CD14-positive monocyte (primary cell): ENCODE results near the gene SLC22A7. TPM values are rescaled to one million over a fixed set of nuclear protein-coding genes. Genes with fewer than 3 reads are reported as not detected.

Source experiments
- DNase-seq, 3 donors: peaks; one replicate each; pipeline ENCODE4 v3.0.0-alpha.2; 2011 to 2022
- H2AFZ ChIP-seq: 2 replicates; pipeline ENCODE4 v1.6.0; 2012; ENCODE audit warnings: mild to moderate bottlenecking, low read depth, low read length, inconsistent platforms; ENCODE audit not compliant: insufficient read depth, poor library complexity, severe bottlenecking
- H3K27ac ChIP-seq, 2 donors: 1 replicate in 1 of 2; 2 replicates in 1 of 2; pipeline ENCODE4 v1.5.1; 2012 to 2013; ENCODE audit warnings: low read length in 2 of 2, control low read depth in 1 of 2, inconsistent platforms in 1 of 2, low read depth in 1 of 2, mild to moderate bottlenecking in 1 of 2
- H3K27me3 ChIP-seq, 2 donors: one replicate each; pipeline versions ENCODE4 v1.6.0 to v1.6.1; 2011 to 2013; ENCODE audit warnings: low read length in 2 of 2; ENCODE audit not compliant: control insufficient read depth in 2 of 2, insufficient read depth in 2 of 2
- H3K36me3 ChIP-seq, 2 donors: replicated peaks in 1 of 2; 1 replicate in 1 of 2; 2 replicates in 1 of 2; pipeline versions ENCODE4 v1.5.1 to v1.6.1; 2012 to 2013; ENCODE audit warnings: low read length in 2 of 2, control low read depth in 1 of 2, inconsistent platforms in 1 of 2, mild to moderate bottlenecking in 1 of 2; ENCODE audit not compliant: insufficient read depth in 2 of 2, control insufficient read depth in 1 of 2
- H3K4me1 ChIP-seq, 2 donors: 1 replicate in 1 of 2; 2 replicates in 1 of 2; pipeline versions ENCODE4 v1.5.1 to v1.6.1; 2012 to 2013; ENCODE audit warnings: low read length in 2 of 2, control low read depth in 1 of 2, inconsistent platforms in 1 of 2, mild to moderate bottlenecking in 1 of 2, moderate library complexity in 1 of 2; ENCODE audit not compliant: insufficient read depth in 2 of 2, control insufficient read depth in 1 of 2
- H3K4me2 ChIP-seq: replicated peaks from 2 replicates; pipeline ENCODE3; 2012; ENCODE audit warnings: low read length, moderate library complexity, mild to moderate bottlenecking; ENCODE audit not compliant: poor library complexity, severe bottlenecking; ENCODE audit errors: extremely low read depth
- H3K4me3 ChIP-seq, 3 experiments: fragments of 200-600 bp in 1 of 3; sonication (generic) in 1 of 3; replicated peaks in 1 of 3; 1 replicate in 2 of 3; 2 replicates in 1 of 3; pipeline ENCODE4 v1.5.1; 2011 to 2013; ENCODE audit warnings: low read length in 3 of 3, mild to moderate bottlenecking in 3 of 3, control low read depth in 2 of 3, low read depth in 2 of 3, inconsistent platforms in 1 of 3, moderate library complexity in 1 of 3
- H3K79me2 ChIP-seq: 2 replicates; pipeline ENCODE4 v1.6.0; 2012; ENCODE audit warnings: mild to moderate bottlenecking, control low read depth, inconsistent platforms, low read length, moderate library complexity; ENCODE audit not compliant: insufficient read depth
- H3K9ac ChIP-seq: 2 replicates; pipeline ENCODE4 v1.6.0; 2017; ENCODE audit warnings: low read length, mild to moderate bottlenecking; ENCODE audit not compliant: insufficient read depth, poor library complexity, severe bottlenecking
- H3K9me3 ChIP-seq, 2 donors: replicated peaks in 1 of 2; 1 replicate in 1 of 2; 2 replicates in 1 of 2; pipeline versions ENCODE4 v1.5.1 to v1.6.1; 2012 to 2013; ENCODE audit warnings: low read length in 2 of 2, control low read depth in 1 of 2; ENCODE audit not compliant: control insufficient read depth in 1 of 2, insufficient read depth in 1 of 2
- H4K20me1 ChIP-seq: 2 replicates; pipeline ENCODE4 v1.6.0; 2012; ENCODE audit warnings: mild to moderate bottlenecking, low read length, control low read depth, moderate library complexity; ENCODE audit not compliant: insufficient read depth
- H3K27ac Mint-ChIP-seq, 7 donors: one replicate each; pipeline ENCODE4 v1.8.0; 2020; ENCODE audit warnings: mild to moderate bottlenecking in 7 of 7, mixed read lengths in 7 of 7, moderate library complexity in 6 of 7, inconsistent platforms in 2 of 7
- H3K27me3 Mint-ChIP-seq, 3 donors: one replicate each; pipeline ENCODE4 v1.8.0; 2021 to 2022; ENCODE audit warnings: low read depth in 3 of 3, mild to moderate bottlenecking in 3 of 3, mixed read lengths in 3 of 3, moderate library complexity in 3 of 3, inconsistent platforms in 1 of 3
- H3K36me3 Mint-ChIP-seq, 2 donors: one replicate each; pipeline ENCODE4 v1.8.0; 2020; ENCODE audit warnings: mixed read lengths in 2 of 2, inconsistent platforms in 1 of 2, mild to moderate bottlenecking in 1 of 2
- H3K4me1 Mint-ChIP-seq: one replicate; pipeline ENCODE4 v1.8.0; 2020; ENCODE audit warnings: mild to moderate bottlenecking, mixed read lengths
- H3K4me3 Mint-ChIP-seq, 2 donors: one replicate each; pipeline ENCODE4 v1.8.0; 2020; ENCODE audit warnings: mild to moderate bottlenecking in 2 of 2, mixed read lengths in 2 of 2, moderate library complexity in 1 of 2
- H3K9me3 Mint-ChIP-seq, 7 donors: one replicate each; pipeline ENCODE4 v1.8.0; 2020 to 2022; ENCODE audit warnings: mixed read lengths in 7 of 7, mild to moderate bottlenecking in 6 of 7, moderate library complexity in 6 of 7, inconsistent platforms in 2 of 7
- CTCF ChIP-seq: fragments of 200-600 bp; IDR thresholded peaks from one replicate; pipeline ENCODE4 v1.8.0; 2022; ENCODE audit warnings: antibody characterized with exemption, mild to moderate bottlenecking
- WGBS: methylation state at CpG from one replicate; pipeline ENCODE4 v1.1.5; 2013; ENCODE audit warnings: missing lambda C conversion rate; ENCODE audit not compliant: insufficient coverage; 5-methylcytosine and 5-hydroxymethylcytosine counted together
- intact Hi-C, 2 donors: fragments of 100-400 bp; cut with micrococcal nuclease; formaldehyde crosslinking; loops; one replicate each; pipeline versions ENCODE4 v1.15.0 to v1.15.1; 2023
- polyA plus RNA-seq, 3 donors: library from polyadenylated mRNA; depleted of rRNA in 1 of 3; unstranded in 2 of 3; stranded (reverse) in 1 of 3; fragments of 300-500 nt in 2 of 3; fragments of >200 nt in 1 of 3; fragmentation: Illumina TruSeq in 2 of 3; gene quantifications; 1 replicate in 2 of 3; 2 replicates in 1 of 3; pipeline ENCODE4 v1.2.3, GENCODE V29; 2012 to 2021

SLC22A7 gene
- polyA plus RNA-seq, 3 donors: not detected

GRCh38 chr6:43250992-43251373, 47.1 kb upstream of the SLC22A7 start:
- peaks cover 13 to 21% of the 10 kb centered on the region in 2 donors for H3K4me1 ChIP-seq
- H3K4me2 ChIP-seq: no peak overlapping the region
- H3K4me3 Mint-ChIP-seq: peak overlapping the region in 1 of 2 donors; percentile 78
- no peak overlapping the region for H3K4me3 ChIP-seq
- intact Hi-C loops: no loop called here
- H3K36me3 ChIP-seq: no peaks in the 10 kb centered on the region
- H3K9me3 ChIP-seq: no peaks in the 10 kb centered on the region
- no peak for TF ChIP-seq CTCF
- H3K9me3 Mint-ChIP-seq: peaks cover 0 to 6% (median 0%) of the 10 kb centered on the region in 7 donors
- H3K27ac ChIP-seq: no peak overlapping the region
- H3K27me3 ChIP-seq: peaks cover 12 to 58% of the 10 kb centered on the region in 2 donors
- H3K79me2 ChIP-seq: no peaks in the 10 kb centered on the region
- 4% methylated on average over 6 of the region's 8 CpGs for WGBS
- H3K36me3 Mint-ChIP-seq: no peaks in the 10 kb centered on the region
- no peak for DNase-seq
- peaks cover 26% of the 10 kb centered on the region for H3K4me1 Mint-ChIP-seq
- H2AFZ ChIP-seq: peak overlapping the region; percentile 33
- no peak overlapping the region for H3K9ac ChIP-seq
- peaks cover 38 to 62% (median 60%) of the 10 kb centered on the region in 3 donors for H3K27me3 Mint-ChIP-seq
- no peaks in the 10 kb centered on the region for H4K20me1 ChIP-seq
- H3K27ac Mint-ChIP-seq: no peak overlapping the region

DNA sequence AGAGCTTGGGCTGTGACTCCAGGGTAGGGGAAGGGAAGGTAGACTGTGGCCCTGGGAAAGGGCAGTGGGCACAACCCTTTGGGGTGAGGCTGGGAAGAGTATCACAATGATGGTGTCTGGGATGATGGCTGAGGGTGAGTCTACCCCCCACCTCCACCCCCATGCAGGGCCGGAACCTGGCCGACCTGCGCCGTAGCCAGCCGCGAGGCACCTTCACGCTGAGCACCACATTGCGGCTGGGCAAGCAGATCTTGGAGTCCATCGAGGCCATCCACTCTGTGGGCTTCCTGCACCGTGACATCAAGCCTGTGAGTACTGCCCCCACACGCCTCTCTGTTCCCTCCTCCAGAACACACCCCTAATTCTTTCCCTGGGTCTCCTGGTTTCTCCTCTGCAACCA, 44.7 kb upstream of the SLC22A7 start:
- Histone ChIP-seq H3K27ac (no peak overlapping the region), H4K20me1 (no peaks in the 10 kb centered on the region), H3K4me2 (no peak overlapping the region), H3K36me3 (no peaks in the 10 kb centered on the region), H3K9ac (no peak overlapping the region), H3K79me2 (no peaks in the 10 kb centered on the region), H3K27me3 (peaks cover 10 to 44% of the 10 kb centered on the region in 2 donors), H3K4me1 (no peaks in the 10 kb centered on the region), H2AFZ (no peak overlapping the region), H3K9me3 (no peaks in the 10 kb centered on the region), H3K4me3 (no peak overlapping the region)
- Mint-ChIP-seq H3K4me1 (peaks cover 7% of the 10 kb centered on the region), H3K9me3 (peaks cover 0 to 6% (median 0%) of the 10 kb centered on the region in 7 donors), H3K27ac (no peak overlapping the region), H3K36me3 (no peaks in the 10 kb centered on the region), H3K27me3 (peaks cover 36 to 55% (median 53%) of the 10 kb centered on the region in 3 donors), H3K4me3 (no peak overlapping the region)
- no peak for TF ChIP-seq CTCF
- intact Hi-C loops: no loop called here
- over 99% methylated on average over 11 of the region's 11 CpGs for WGBS
- DNase-seq: no peak
